ENCODE measurements around the gene KDM4D. TPM values are rescaled to one million over a fixed set of nuclear protein-coding genes. Genes with fewer than 3 reads are reported as not detected.

Gene KDM4D
- total RNA-seq, 1 donor from 2014 or later: 4.8 TPM

- Histone ChIP-seq H3K27ac (no peak overlapping the region), H3K4me2 (no peak overlapping the region), H3K4me3 (no peak overlapping the region), H3K9ac (no peak overlapping the region), H3K79me2 (ENCODE audit: low read depth) (no peaks in the 10 kb centered on the region), H3K9me3 (ENCODE audit: low read depth) (no peaks in the 10 kb centered on the region), H2AFZ (replicated peaks) (no peak overlapping the region), H3K4me1 (peaks cover 3% of the 10 kb centered on the region), H3K36me3 (no peaks in the 10 kb centered on the region), H3F3A (ENCODE audit: low read depth) (no peaks in the 10 kb centered on the region), H4K20me1 (ENCODE audit: low read depth) (no peaks in the 10 kb centered on the region), H3K27me3 (no peaks in the 10 kb centered on the region)
- no peak overlapping the region for H3K27ac Mint-ChIP-seq
- H3K27me3 Mint-ChIP-seq (ENCODE audit: insufficient read depth, low read depth): peaks cover 4% of the 10 kb centered on the region
- peaks cover 38% of the 10 kb centered on the region for H3K4me1 Mint-ChIP-seq
- H3K9me3 Mint-ChIP-seq: peaks cover 2% of the 10 kb centered on the region
- H3K4me3 Mint-ChIP-seq: no peak overlapping the region
- no peaks in the 10 kb centered on the region for H3K36me3 Mint-ChIP-seq
- no peak for TF ChIP-seq EZH2 (IDR thresholded peaks at IDR 0.05)
- TF ChIP-seq, protein P1, sequence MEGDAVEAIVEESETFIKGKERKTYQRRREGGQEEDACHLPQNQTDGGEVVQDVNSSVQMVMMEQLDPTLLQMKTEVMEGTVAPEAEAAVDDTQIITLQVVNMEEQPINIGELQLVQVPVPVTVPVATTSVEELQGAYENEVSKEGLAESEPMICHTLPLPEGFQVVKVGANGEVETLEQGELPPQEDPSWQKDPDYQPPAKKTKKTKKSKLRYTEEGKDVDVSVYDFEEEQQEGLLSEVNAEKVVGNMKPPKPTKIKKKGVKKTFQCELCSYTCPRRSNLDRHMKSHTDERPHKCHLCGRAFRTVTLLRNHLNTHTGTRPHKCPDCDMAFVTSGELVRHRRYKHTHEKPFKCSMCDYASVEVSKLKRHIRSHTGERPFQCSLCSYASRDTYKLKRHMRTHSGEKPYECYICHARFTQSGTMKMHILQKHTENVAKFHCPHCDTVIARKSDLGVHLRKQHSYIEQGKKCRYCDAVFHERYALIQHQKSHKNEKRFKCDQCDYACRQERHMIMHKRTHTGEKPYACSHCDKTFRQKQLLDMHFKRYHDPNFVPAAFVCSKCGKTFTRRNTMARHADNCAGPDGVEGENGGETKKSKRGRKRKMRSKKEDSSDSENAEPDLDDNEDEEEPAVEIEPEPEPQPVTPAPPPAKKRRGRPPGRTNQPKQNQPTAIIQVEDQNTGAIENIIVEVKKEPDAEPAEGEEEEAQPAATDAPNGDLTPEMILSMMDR (IDR thresholded peaks at IDR 0.05): no peak
- no peak for TF ChIP-seq EZH2phosphoT487 (IDR thresholded peaks at IDR 0.05)
- DNase-seq (ENCODE audit: low spot score): no peak
Measured at GRCh38 chr11:94933223-94934130, 40.0 kb upstream of the KDM4D start.

- no peak overlapping the region for H3K9ac ChIP-seq
- DNase-seq (ENCODE audit: low spot score): peak; percentile 56
- no peak overlapping the region for H3K4me2 ChIP-seq
- no peak overlapping the region for H3K27ac ChIP-seq
- TF ChIP-seq EZH2phosphoT487 (IDR thresholded peaks at IDR 0.05) (no peak), EZH2 (IDR thresholded peaks at IDR 0.05) (no peak)
- TF ChIP-seq, protein P1 (IDR thresholded peaks at IDR 0.05): no peak
- peaks cover 4% of the 10 kb centered on the region for H3K27me3 Mint-ChIP-seq (ENCODE audit: insufficient read depth, low read depth)
- H4K20me1 ChIP-seq (ENCODE audit: low read depth): no peaks in the 10 kb centered on the region
- no peak overlapping the region for H3K4me3 ChIP-seq
- no peak overlapping the region for H3K4me3 Mint-ChIP-seq
- no peaks in the 10 kb centered on the region for H3F3A ChIP-seq (ENCODE audit: low read depth)
- no peaks in the 10 kb centered on the region for H3K9me3 ChIP-seq (ENCODE audit: low read depth)
- H3K4me1 Mint-ChIP-seq: peaks cover 35% of the 10 kb centered on the region
- no peaks in the 10 kb centered on the region for H3K36me3 ChIP-seq
- peaks cover 3% of the 10 kb centered on the region for H3K4me1 ChIP-seq
- no peaks in the 10 kb centered on the region for H3K36me3 Mint-ChIP-seq
- H2AFZ ChIP-seq (replicated peaks): no peak overlapping the region
- H3K27me3 ChIP-seq: no peaks in the 10 kb centered on the region
- H3K27ac Mint-ChIP-seq: no peak overlapping the region
- no peaks in the 10 kb centered on the region for H3K79me2 ChIP-seq (ENCODE audit: low read depth)
- H3K9me3 Mint-ChIP-seq: peaks cover 2% of the 10 kb centered on the region
Measured at GRCh38 chr11:94934362-94934761, 39.1 kb upstream of the KDM4D start.

DNA sequence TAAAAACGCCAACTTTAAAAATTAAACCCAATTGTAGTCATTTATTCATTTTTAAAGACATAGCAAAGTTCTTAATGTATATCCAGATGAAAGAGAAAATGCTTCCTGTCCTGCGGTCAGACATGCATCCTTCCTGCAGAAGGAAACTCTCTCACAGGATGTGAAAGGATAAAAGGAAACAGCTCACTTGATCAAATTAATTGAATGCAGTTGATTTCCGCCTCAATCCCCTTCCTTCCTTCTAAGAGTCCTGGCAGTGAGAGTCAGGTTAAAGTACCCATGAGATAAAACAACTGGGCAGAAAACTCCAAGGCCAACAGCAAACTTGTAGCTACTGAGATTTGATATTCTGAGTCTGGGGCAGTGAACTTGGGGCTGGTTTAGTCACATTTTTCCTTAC is 38.7 kb upstream of the KDM4D start:
- no peak overlapping the region for H2AFZ ChIP-seq (replicated peaks)
- H3K4me2 ChIP-seq: no peak overlapping the region
- Mint-ChIP-seq H3K9me3 (peaks cover 2% of the 10 kb centered on the region), H3K36me3 (no peaks in the 10 kb centered on the region), H3K27ac (no peak overlapping the region), H3K27me3 (ENCODE audit: insufficient read depth, low read depth) (peaks cover 2% of the 10 kb centered on the region), H3K4me3 (no peak overlapping the region), H3K4me1 (peaks cover 33% of the 10 kb centered on the region)
- H3K36me3 ChIP-seq: no peaks in the 10 kb centered on the region
- no peaks in the 10 kb centered on the region for H3K79me2 ChIP-seq (ENCODE audit: low read depth)
- no peak overlapping the region for H3K9ac ChIP-seq
- H3K27ac ChIP-seq: no peak overlapping the region
- no peak overlapping the region for H3K4me3 ChIP-seq
- no peaks in the 10 kb centered on the region for H3K27me3 ChIP-seq
- H3F3A ChIP-seq (ENCODE audit: low read depth): no peaks in the 10 kb centered on the region
- DNase-seq (ENCODE audit: low spot score): no peak
- H4K20me1 ChIP-seq (ENCODE audit: low read depth): no peaks in the 10 kb centered on the region
- H3K4me1 ChIP-seq: peaks cover 3% of the 10 kb centered on the region
- no peaks in the 10 kb centered on the region for H3K9me3 ChIP-seq (ENCODE audit: low read depth)
- TF ChIP-seq EZH2 (IDR thresholded peaks at IDR 0.05): no peak
- TF ChIP-seq, protein P1 (IDR thresholded peaks at IDR 0.05): no peak
- no peak for TF ChIP-seq EZH2phosphoT487 (IDR thresholded peaks at IDR 0.05)
